GM10847 (cell line): Measurements from ENCODE around the gene ZNF286A.
"Not testable (repeated sequence)": the region's sequence is repeated elsewhere in the genome, so short reads cannot be mapped to it uniquely, and the experiment has no call there.

ENCODE experiments used
- POLR2A ChIP-seq: IDR thresholded peaks from 2 replicates; pipeline ENCODE4 v1.6.1; 2011; ENCODE audit not compliant: insufficient read length; ENCODE audit errors: extremely low read depth

Gene ZNF286A

DNA sequence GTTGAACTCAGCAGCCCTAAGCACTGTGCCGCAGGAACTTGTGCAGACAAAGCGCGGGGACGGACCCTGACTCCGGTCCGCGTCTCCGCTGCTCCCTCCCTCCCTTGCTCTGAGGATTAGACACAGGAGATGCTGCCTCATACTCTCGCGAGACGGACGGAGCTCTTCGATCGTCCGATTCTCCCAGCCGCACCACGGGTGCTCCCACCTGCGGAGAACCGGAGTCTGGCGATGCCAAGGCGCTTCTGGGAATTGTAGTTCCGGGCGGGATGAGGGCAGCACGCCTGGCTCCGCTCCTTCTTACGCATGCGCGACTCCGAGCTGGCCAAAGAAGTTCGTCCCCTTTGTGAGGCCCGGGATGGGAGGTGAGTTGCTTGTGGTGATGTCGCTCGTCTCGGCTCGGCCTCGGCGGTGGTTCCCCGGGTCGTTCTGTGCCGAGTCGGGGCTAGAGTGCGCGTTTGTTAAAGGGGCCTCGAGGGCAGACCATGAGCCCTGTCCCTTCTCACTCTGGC, at the start of gene ZNF286A:
Gene ZNF286A (plus strand): TSS at position 340 of the 512 bp plus-strand sequence. CDS start 578 bp downstream, outside the sequence.
- TF ChIP-seq POLR2A = peak; percentile 62

DNA sequence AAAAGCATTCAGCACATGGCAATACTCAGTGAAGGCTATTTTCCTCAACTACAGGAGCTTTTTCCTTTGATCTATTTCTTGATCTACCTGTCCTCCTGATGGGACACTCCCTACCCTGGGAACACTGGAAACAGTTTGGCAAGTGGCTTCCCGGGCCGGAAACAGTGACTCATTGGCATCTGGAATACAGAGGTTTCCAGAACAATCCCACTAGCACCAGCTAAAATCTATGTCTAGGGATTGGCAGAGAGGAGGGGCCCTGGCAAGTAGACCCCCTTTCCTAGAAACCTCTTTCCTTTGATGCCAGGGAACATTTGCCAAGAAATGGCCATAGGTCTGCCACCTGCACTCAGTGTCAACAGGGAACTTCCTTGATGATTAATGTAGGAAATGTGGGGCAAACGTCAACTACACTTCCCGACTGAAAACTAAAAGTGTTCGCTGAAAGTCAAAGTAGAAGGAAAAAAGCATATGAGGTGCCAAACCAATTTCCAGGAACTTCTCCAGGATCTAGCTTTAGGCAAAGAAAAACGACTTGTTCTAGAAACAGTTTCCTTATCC, 49.6 kb upstream of the ZNF286A start:
- no peak for TF ChIP-seq POLR2A

DNA sequence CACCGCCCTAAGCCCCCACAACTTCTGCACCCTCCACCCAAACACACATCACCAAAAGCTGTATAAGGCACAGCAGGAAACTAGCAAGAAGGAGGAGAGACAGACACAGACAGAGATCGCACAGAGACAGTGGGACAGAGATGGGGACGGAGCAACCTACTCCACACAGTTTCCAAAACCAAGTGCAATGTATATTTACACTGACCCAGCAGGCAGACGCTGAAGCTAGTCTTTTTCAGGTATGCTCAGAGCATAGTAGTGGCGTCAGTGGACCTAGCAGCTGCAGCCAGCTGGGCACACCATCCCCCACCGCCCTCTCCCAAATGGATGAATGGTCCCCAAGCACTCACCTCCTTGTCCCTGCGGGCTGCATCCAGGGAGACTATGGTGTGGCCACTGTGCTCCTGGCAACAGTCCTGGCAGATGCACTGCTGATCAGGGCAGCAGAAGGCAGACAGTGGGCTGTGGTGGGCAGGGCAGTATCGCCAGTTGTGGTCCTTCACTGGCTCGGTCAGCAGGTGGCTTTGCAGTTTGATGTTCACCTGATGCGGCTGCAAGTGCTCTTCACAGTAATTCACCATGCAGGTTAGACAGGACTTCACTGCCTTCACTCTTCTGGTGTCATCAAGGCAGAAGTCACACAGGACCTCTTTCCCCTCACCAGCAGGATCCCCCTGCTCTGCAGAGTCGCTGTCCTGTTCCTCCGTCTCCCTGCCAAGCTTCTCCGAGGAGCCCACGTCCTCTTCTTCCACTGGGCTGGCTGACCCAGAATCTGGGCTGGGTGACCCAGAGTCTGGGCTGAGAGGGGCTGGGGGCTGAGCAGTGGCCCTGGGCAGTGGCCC, 48.6 kb upstream of the ZNF286A start:
- no peak for TF ChIP-seq POLR2A

DNA sequence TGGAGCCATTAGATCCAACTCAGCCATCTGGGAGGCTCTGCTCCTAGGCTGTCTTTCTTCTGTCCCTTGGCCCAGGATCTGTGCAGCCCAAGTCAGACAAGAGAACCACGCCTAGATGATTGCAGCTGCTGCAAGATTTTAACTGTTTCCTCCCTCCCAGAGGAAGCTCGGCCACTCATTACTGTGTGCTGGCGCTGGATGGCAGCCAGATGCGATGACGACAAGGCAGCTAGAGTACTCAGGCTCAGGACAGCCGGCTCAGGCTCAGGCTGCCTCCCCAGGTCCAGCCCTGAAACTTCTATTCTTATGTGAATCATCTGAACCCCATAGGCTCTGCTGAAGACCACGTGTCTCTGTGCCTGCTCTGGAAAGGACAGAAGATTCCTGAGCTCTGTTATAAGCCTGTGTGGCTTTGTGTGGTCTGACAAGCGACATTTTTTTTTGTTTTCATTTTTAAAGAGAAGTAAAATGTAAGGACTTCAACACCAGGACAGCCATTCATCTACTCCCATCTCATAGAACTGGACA, 47.9 kb upstream of the ZNF286A start:
- no peak for TF ChIP-seq POLR2A

- TF ChIP-seq POLR2A = no peak
Observed at GRCh38 chr17:15652960-15653359, 46.6 kb upstream of the ZNF286A start.

GRCh38 chr17:15654886-15655561, 44.5 kb upstream of the ZNF286A start:
- TF ChIP-seq POLR2A = no peak

GRCh38 chr17:15657868-15658267, 41.7 kb upstream of the ZNF286A start:
- no peak for TF ChIP-seq POLR2A

- no peak for TF ChIP-seq POLR2A
Observed at GRCh38 chr17:15658296-15658695, 41.3 kb upstream of the ZNF286A start.

DNA sequence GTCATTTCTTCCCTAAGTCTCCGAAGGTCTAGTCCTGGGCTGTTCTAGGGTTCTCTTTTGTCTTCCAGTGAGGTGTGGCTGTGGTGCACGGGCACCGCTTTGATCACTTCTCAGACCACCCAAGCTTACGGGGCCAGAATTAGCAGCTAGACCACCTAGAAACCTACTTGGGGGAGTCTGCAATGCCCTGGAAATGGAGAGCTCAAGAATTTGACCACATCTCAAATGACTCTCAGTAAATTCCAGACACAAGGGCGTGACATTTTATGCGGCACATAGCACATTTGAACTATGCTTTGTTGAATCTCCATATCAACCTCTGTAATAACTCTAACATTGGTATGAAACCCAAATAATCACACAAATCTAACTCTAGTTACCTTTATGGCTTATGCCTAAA, 40.3 kb upstream of the ZNF286A start:
- TF ChIP-seq POLR2A = no peak

DNA sequence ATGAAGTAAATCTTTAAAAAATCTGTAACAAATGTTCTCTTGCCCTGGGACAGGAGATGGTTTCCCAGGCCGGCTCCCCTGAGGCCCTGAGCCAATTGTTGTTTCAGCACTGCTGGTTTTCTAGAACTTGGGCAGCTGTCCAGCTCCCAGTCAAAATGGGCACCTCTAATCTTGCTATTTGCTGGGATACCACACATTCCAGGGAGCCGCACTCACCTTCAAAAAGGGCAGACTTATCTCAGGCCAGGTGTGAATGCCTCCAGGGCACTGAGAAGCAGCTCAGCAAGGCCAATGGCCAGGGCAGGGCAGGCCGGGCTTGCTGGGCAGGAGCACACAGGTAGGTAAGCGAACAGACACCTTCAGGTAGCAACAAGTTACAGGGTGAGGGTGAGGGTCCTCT, 39.9 kb upstream of the ZNF286A start:
- no peak for TF ChIP-seq POLR2A

DNA sequence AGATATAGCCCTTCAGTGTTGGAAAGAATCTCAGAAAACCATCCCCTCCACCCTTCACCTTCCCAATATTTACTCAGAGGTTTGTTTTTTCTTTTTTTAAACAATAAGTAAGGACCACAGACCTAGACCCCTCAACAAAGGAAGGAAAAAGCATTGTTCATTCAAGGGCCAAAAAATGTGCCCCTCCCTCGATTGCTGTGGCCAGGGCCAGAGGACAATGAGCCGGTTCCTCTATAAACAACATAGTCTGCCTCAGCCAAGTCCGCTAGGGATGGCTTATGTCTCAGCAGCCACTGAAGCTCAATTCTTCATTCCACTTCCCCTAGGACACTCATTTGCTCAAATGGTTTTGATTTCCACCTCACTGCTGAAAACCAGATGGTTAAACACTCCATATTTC, 39.5 kb upstream of the ZNF286A start:
- TF ChIP-seq POLR2A = no peak

GRCh38 chr17:15662681-15663080, 36.9 kb upstream of the ZNF286A start:
- TF ChIP-seq POLR2A = no peak

GRCh38 chr17:15663176-15663575, 36.4 kb upstream of the ZNF286A start:
- TF ChIP-seq POLR2A = no peak

GRCh38 chr17:15663691-15664090, 35.9 kb upstream of the ZNF286A start:
- no peak for TF ChIP-seq POLR2A

- not testable (repeated sequence) for TF ChIP-seq POLR2A
Observed at GRCh38 chr17:15683824-15684478, 15.6 kb upstream of the ZNF286A start, which contains the start of gene TRIM16. Gene TRIM16 (minus strand): TSS chr17:15684311. CDS start chr17:15651609, 32,702 bp downstream.

DNA sequence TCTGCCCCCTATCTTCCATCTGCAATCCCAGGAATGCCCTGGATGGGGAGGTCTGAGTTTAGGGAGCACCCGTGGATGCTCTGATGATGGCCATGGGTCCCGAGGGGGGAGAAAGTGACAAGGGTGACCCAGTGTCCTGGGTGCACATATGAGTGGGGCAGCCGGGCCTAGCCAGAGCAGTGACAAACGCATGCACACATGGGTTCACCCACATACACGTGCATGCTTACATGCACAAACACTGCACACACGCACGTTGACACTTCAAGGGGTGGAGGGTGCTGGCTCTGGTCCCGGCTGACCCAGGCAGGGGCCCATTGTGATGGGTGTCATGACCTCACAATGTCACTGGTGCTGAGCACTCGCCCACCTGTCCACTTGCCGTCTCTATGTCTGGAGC, 32.3 kb downstream of the ZNF286A start, which contains the start of gene TBC1D26:
Gene TBC1D26 (plus strand): TSS at position 384 of the 400 bp plus-strand sequence. CDS start 3,066 bp downstream, outside the sequence.
- not testable (repeated sequence) for TF ChIP-seq POLR2A
